Stimulated activated CD8-positive, alpha-beta memory T cell treated with anti-CD3 and anti-CD28 coated beads, Interleukin-7, amount 100 ng/mL, for 4 hours (primary cell): ENCODE measurements around the gene TBC1D19.

Source experiments
- DNase-seq, 2 donors: peaks; one replicate each; pipeline ENCODE4 v3.0.0-alpha.2; 2020; ENCODE audit warnings: low read depth in 2 of 2

TBC1D19 gene

DNA sequence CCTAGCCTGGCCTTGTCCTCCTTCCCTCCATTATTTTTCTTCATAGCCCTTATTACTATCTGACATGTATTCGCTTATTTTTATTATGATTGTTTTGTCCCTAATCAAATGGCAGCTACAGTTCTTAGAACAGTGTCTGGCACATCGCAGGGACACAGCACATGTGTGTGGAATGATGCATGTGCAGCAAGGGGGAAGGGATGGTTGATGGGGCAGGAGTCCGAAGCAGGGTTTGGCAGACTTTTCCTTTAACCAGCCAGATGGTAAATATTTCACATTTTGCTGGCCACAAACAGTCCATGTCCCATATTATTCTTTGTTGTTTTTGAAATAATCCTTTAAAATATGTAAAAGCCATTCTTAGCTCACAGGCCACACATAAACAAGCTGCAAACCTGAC lies 148.5 kb downstream of the TBC1D19 start:
- DNase-seq = no peak

DNA sequence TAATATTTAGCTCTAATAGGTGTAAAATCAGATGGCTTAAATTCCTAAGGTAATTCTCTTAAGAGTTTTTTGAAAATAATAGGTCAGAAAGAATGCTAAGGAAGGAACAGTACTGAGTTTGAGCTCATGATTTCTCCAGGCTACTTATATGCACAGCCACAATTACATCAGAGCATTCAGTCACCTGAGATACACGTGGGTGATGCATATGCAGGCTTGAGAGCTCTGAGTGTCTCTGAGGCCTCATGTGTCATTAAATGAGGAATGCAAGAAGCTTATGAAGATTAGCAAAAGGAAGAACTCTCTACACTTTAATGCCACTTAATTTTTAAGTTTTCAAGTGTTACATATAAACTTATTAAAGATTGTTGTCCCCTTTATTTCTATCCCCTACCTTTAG lies 152.7 kb downstream of the TBC1D19 start:
- DNase-seq = no peak

DNA sequence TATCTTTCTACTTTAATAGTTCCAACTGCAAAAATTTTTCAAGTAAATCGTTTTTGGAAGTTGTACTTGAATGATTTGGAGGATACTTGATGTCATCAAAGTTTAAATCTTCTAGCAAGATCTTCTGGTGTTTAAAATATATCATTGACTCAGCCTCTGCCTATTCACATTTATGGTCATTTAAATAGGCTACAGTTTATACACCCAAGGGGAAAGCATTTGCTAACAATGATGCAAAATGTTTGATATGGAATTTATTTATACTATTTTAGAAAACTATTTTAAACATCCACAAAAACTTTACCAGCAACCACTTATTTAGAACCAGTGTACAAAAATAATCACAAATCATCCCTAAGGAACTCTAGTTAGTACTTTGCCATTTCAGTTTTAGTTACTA lies 153.5 kb downstream of the TBC1D19 start:
- DNase-seq = no peak

DNA sequence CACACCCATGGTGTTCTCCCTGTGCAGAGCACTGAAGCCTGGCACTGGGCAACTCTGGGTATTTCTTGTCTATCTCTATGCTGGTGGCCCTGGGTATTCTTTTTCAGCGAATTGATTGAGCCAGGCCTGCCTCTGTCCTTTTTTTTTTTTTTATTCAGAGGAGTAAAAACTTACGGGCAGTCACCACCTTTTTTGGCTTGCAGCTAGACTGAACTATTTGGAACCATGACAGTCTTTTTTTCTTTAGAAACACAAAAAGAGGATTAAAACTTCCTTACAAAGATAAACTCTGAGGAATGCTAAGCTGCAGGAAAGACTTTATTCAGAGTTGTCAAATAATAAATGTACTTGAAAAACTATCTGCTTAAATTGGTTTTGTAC lies 157.6 kb downstream of the TBC1D19 start:
- DNase-seq = no peak

DNA sequence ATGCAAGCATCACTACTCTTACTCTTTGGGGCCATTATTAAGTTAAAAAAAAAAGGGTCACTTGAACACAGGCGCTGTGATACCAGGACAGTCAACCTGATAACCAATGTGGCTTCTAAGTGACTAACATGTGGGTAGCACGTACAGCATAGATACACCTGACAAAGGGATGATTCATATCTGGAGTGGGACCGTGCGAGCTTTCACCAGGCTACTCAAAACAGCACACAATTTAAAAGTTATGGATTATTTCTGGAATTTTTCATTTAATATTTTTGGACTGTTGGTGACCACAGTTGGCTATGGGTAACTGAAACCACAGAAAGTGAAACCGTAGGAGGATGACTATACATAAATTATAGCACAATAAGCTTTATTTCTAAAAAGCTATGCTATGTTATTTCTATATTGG lies 162.9 kb downstream of the TBC1D19 start:
- no peak for DNase-seq

DNA sequence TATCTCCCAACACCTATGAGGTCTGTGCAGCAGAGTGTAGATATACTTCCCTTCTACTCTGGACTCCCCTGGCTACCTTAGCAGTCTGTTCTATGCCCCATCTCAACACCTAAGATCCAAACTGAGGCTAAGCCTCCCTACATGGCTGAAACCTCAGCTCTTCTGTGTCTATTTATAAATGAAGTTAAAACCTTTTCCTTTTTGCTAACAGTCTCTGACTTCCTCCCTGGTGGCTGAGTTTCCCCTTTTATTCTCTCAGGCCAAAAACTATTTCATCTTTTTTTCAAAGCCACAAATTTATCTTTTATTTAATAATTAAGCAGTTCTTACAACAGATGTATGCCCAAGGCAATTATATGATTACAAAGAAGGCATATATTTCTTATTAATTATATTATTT lies 164.9 kb downstream of the TBC1D19 start:
- no peak for DNase-seq

DNA sequence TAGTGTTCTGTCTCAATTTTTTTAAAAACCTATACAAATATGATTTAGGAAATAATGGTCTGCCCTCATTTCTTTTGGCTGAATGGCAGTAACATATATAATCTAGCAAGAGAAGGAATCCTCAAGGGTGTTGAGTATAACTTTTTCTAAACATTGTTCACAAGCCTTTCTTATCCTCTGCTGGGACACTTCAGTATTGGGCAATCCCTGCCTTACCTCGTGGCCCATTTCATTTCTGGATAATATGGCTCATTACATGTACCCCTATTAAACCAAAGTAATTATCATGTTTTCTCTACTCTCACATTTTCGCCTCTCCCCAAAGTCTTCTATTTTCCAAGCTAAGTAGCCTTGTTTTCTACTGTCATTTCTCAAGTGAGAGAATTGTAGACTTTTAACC lies 166.0 kb downstream of the TBC1D19 start:
- DNase-seq = no peak

DNA sequence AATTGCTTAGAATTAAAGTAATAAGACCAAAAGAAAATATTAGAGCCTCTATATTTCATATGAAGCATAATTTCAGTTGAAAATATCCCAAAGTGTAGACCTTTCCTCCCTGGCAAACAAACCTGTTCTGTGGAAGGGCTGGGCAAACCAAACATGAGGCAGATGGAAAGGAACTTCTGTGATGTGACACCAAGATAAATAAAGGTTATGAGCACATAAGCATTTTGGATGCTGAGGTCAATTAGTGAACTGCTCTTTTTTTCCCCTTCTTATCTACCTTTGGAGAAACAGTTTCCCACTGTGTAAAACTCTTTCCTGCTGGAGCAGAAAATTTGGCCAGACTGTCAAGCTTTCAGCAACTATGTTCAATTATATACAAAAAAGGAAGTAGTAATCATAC lies 167.1 kb downstream of the TBC1D19 start:
- DNase-seq = no peak

DNA sequence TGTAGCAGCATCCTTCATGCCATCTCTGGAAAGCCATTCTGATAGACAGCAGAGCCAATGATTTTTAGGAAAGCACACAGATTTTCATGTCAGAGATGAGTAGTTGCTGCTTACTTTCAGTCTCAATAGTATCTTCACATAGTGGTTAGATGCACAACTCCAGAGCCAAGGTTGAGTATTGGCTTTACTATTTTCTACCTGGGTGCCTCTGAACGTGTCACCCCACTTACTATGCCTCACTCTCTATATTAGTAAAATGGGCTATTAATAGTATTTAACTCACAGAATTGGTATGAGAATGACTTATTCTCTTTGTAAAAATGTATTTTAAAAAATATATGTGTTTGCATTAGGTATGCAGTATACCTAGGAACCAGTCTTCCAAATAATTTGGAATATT lies 168.0 kb downstream of the TBC1D19 start:
- DNase-seq = no peak

DNA sequence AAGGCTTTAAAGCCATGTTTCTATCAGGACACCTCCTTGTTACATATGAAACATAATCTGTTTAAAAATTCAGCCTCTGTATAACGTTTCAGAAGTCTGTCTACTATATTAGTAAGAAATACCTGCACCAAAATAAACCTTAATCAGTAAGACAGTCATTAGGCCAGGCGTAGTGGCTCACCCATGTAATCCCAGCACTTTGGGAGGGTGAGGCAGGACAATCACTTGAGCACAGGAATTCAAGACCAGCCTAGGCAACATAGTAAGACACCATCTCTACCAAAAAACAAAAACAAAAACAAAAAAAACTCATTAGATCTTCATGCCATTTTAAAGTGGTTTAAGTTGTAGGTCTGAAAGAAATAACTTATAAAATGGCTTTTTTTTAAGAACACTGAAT lies 169.3 kb downstream of the TBC1D19 start:
- no peak for DNase-seq

DNA sequence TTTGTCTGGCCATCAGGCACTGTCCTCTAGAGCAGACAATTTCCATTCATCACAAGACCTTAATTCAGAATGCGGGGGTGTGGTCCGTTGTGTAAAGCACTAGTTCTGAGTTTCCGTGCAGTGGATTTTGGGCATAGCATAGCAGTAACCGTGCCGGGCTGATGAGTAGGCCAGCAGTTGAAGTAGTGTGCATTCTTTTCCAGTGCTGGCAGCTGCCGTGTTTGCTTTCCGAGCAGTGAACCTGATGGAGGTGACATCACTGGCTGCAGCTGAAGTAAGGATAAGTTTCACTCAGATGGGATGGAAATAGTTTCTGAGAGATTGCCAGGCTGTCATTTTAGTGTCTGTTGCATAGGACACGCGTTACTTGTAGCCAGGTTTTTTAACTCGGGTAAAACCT lies 169.7 kb downstream of the TBC1D19 start:
- DNase-seq = no peak

DNA sequence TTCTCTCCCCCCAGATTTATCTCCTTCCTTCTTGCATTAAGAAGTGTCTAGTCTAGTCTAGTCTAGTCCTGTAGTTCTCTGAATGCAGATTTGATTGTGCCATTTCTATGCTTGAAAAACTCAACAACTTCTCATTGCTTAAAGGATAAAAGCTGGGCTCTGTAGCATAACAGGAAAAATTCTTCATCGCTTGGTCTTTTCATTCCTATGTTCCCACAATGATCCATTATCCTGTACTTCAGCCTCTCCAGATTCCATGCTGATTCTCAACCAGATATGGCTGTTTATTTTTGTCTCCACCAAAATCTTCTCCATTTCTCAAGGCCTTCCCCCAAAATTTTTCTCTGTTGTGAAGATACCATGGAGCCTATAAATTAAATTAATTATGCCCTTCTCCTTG lies 173.9 kb downstream of the TBC1D19 start:
- DNase-seq = no peak

DNA sequence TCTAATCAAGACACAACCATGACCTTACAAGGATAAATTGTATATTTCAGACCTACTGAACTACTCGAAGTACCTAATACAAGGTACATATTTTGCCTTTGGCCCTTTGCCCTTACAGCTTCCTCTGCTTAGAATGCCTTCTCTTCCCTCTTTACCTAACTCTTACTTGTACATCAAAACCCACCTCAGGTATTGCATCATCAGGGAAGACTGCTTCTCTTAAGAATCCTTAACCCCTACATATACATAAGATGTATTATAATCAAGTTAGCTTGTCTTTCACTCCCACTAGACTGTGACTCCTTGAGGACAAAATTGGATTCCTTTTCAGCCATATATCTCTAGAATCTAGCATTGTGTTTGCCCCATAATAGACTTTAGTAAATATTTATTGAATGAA lies 175.0 kb downstream of the TBC1D19 start:
- DNase-seq = no peak

DNA sequence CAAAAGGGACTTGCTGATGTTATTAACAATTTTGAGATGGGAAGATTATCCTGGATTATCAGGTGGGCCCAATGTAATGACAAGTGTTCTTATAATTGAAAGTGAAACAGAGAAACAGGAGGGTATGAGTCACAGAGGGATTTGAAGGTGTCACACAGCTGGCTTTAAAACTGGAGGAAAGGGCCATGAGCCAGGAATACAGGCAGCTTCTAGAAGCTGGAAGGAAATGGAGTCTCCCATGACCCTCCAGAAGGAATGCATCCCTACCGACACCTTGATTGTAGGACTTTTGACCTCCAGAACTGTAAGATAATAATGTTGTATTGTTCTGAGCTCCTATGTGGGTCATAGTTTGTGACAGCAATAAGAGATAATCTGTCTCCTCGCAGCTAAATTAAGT lies 178.8 kb downstream of the TBC1D19 start:
- no peak for DNase-seq

DNA sequence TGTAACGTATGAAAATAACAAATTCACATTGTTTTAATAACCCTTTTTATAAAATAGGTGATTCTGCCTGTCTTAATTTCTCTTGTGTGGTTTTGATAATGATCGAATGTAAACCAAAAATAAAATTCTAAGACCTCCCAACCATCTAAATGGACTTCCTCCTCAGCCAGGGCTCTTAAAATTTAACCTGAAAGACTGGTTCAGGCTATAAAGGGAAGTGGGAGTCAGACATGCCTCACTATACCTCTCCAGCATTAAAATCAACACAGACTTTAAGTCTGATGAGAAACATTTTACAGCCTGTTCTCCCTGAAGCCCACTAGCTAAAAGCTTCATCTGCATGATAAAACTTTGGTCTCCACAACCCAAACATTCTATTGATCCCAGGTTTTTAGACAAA lies 179.2 kb downstream of the TBC1D19 start:
- no peak for DNase-seq

DNA sequence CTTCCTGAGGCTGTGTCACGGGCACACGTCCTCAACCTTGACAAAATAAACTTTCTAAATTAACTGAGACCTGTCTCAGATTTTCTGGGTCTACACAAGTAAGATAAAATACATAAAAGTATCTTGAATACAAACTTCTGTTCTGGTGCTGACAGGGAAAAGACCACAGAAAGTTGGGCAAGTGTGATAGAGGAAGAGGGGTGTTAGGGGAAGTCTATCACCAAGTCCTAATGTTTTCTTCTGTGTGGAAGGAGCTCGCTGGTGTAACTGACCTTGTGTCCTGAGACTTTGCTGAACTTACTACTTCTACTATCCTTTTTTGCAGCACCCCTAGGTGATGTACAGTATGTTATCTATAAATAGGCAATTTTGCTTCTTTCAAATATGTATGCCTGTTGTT lies 179.8 kb downstream of the TBC1D19 start:
- DNase-seq = no peak

DNA sequence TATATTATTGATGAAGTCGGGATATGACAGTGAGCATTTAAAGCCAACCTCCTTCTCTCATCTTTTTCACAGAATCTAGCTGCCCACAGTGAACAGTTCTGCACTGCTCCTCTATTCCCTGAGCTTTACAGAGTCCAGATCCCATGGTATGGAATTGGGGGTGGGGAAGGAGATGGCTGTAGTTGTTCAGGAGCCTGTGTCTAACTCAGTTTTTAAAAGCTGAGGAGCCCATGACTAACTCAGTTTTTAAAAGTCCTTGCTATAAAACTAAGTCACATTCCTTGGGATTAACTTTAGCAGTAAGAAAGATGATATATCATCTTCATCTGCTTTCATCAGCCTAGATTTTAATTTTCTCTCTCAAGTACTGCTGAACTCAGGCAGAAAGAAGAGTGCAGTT lies 180.3 kb downstream of the TBC1D19 start:
- no peak for DNase-seq

DNA sequence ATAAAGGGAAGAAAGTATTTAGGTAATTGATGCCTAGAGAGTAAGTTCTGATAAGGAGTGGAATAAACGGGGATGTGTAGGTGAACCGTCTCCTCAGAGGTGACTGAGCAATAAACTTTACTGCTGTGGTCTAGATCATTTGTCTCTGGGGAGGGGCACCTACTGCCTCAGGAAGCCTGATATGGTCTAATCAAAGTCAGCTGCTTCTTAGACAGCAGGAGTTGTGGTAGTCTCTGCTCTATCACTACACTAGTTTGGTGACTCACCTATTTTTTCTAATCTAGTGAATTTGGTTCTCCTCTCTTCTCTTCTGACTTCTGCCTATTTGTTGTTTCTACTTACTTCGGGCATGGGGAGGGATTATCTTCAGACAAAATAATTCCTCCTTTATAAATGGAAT lies 181.6 kb downstream of the TBC1D19 start:
- DNase-seq = no peak

DNA sequence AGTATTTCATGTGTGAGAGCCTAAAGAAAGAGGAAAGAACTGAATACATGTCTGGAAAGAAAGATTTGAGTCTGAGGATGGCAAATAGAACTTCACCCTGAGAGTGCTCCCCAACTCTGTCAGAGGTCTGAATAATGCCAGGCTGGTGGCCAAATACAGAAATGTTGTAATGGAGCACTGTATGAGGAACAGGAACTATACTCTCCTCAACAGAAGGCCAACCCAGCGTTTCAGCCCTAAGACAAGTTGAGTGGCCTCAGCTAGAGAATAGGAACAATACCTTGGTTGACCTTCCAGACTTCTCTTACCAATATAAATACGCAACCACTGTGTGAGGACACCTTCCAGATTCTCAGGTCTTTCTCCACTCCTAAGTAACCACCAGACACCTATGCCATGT lies 182.3 kb downstream of the TBC1D19 start:
- no peak for DNase-seq

DNA sequence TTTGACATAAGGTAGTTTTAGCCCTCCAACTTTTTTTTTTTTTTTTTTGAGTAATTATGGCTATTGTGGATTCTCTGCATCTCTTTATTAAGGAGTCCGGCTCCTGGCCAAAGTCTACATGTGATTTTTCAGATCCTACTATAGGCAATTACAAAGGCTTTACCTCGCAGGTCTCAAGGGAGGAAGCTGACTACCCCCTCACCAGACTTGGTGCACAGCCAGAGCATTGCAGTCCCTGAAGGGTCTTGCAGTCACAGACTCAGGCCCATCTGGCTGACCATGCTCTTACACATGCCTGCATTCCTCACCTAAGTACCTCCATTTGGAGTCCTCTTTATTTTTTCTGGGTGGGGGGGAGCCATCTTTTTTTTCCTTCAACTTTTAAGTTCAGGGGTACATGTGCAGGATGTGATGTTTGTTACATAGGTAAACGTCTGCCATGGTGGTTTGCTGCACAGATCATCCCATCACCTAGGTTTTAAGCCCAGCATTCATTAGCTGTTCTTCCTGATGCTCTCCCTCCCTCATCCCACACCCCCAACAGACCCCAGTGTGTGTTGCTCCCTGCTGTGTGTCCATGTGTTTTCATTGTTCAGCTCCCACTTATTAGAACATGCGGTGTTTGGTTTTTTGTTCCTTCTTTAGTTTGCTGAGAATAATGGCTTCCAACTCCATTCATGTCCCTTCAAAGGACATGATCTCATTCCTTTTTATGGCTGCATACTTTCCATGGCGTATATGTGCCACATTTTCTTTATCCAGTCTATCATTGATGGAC lies 188.4 kb downstream of the TBC1D19 start:
- DNase-seq = no peak

DNA sequence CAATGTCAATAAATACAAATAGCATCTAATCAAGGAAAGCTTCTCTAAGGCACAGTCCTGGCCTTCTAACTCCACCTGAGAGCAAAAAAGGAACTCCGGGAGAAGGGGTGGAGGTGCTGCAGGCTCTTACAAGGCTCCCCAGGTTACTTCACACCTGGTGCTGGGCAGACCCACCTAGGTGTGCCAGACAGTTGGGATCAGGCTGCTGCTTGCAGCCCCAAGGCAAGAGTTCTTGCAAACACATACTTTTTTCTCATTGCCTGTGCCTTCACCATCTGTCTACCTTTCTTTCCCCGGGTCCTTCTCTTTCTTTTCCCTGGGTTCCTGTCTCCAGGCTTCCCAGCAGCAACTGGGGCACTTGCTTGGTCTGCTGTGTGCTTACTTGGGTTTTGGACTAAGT lies 195.3 kb downstream of the TBC1D19 start:
- DNase-seq = no peak

DNA sequence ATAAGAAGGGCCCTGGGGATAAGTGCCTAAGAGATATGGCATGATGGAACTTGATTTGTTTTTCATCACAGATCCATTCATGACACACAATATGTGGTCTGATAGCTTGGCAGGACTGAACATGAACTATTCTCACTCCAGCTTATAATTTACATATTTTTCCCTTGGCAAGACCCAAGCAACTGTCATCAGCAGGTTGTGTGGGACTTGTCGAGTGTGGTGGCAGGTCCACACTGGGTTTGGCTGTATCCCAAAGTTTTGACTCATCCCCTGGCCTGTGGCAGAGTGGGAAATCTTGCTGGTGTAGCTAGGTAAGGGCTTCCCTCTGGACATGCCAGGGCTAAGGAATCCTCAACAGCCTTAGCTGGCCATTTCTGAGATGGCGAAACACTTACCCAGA lies 195.8 kb downstream of the TBC1D19 start:
- DNase-seq = no peak

DNA sequence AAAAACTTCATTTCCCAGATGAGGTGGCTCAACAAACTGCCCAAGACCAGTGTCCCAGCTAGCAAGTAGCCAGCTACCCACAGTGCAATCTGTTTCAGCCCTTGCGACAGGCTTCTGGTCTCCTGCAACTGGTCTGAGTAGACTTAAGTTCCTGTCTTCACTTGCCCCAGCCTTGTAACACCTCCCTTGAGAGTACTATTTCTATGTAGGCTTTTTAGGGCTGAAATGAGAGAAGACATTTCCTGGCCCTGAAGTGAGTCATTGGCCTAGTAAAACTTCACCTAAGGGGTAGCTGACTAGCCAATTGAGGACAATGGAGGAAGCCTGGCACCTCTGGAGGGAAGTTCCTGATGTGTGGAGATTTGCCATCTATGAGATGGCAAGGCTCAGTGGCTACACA lies 196.7 kb downstream of the TBC1D19 start:
- DNase-seq = no peak

DNA sequence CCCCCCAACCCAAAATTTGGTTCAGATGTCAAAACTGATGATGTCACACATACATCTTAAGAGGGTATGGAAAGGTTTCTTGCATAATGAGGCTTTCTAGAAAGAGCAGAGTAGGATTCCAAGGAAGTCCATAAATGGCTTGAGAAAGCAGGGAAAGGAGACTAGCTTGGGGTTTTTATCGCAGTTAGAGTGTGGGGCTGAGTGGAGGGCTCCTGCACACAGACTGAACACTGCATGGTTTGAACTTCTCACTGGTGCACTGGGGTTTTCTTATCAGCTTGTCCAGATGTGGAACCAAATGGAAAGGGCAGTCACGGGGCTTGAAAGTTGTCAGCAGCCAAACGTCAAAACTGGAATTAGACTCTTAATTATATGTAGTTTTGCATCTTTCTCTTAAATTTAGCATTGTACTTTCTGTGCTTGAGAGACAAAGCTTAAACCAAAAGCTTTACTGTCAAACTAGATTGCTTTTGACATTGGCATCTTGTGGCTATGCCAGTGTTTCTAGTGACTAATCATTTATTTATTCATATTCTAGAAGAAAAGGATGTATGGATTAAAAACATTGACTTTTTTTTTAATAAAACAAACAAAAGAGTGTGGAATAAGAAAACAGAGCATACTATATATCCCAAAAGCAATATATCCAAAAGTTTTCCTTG lies 198.4 kb downstream of the TBC1D19 start:
- DNase-seq = no peak
